H1 (cell line): ENCODE measurements around the gene THBD. TPM values are rescaled to one million over a fixed set of nuclear protein-coding genes. Genes with fewer than 3 reads are reported as not detected.

Experiments used
- CTCF ChIA-PET: fragments of 300-600 bp; sonication (Branson Sonifier 250); formaldehyde crosslinking; loops from one replicate; lab custom pipeline; 2021; ENCODE audit not compliant: partially characterized antibody; lab: Charles Lee
- POLR2A ChIA-PET: fragments of 300-600 bp; sonication (Branson Sonifier 250); formaldehyde crosslinking; loops from one replicate; lab custom pipeline; 2021; ENCODE audit warnings: inconsistent platforms; ENCODE audit not compliant: partially characterized antibody; lab: Charles Lee
- DNase-seq, 2 experiments: peaks; one replicate each; pipeline versions ENCODE4 v3.0.0 to v3.0.0-alpha.2; 2010 to 2022; ENCODE audit warnings: low spot score in 2 of 2, low read depth in 1 of 2, mixed read lengths in 1 of 2
- FAIRE-seq: peaks from 2 replicates; lab custom pipeline; 2011; peaks lifted over from hg19 to GRCh38; lab: Jason Lieb, UNC
- H2AFZ ChIP-seq: 2 replicates; pipeline ENCODE4 v1.8.1; 2012; ENCODE audit warnings: low read length, inconsistent platforms
- H2AK5ac ChIP-seq: 2 replicates; pipeline ENCODE4 v1.6.1; 2013; ENCODE audit warnings: low read depth, low read length
- H2BK120ac ChIP-seq: replicated peaks from 2 replicates; pipeline ENCODE3; 2013; ENCODE audit warnings: low read depth, low read length, inconsistent platforms
- H2BK12ac ChIP-seq: 2 replicates; pipeline ENCODE4 v1.6.1; 2013; ENCODE audit warnings: low read depth, low read length
- H2BK15ac ChIP-seq: 2 replicates; pipeline ENCODE4 v1.6.1; 2013; ENCODE audit warnings: low read length
- H2BK20ac ChIP-seq: 2 replicates; pipeline ENCODE4 v1.6.1; 2013; ENCODE audit warnings: low read length
- H2BK5ac ChIP-seq: 2 replicates; pipeline ENCODE4 v1.6.1; 2013; ENCODE audit warnings: low read depth, low read length
- H3K14ac ChIP-seq: 2 replicates; pipeline ENCODE4 v1.6.1; 2013; ENCODE audit warnings: inconsistent platforms; ENCODE audit not compliant: insufficient read length
- H3K18ac ChIP-seq: 2 replicates; pipeline ENCODE4 v1.6.1; 2013; ENCODE audit warnings: low read length; ENCODE audit errors: extremely low read depth
- H3K23ac ChIP-seq: 2 replicates; pipeline ENCODE4 v1.6.1; 2013; ENCODE audit warnings: inconsistent platforms; ENCODE audit not compliant: insufficient read length
- H3K23me2 ChIP-seq: 2 replicates; pipeline ENCODE4 v1.6.1; 2013; ENCODE audit warnings: low read depth, low read length
- H3K27ac ChIP-seq: 2 replicates; pipeline ENCODE4 v1.6.1; 2011; ENCODE audit warnings: low read depth, low read length, inconsistent platforms
- H3K27me3 ChIP-seq, 4 experiments: replicated peaks in 1 of 4; 1 replicate in 1 of 4; 2 replicates in 3 of 4; pipeline versions ENCODE4 v1.6.1 to v1.8.1; 2011 to 2013; ENCODE audit warnings: low read length in 3 of 4, mild to moderate bottlenecking in 3 of 4, inconsistent platforms in 2 of 4, mixed read lengths in 2 of 4, moderate library complexity in 1 of 4; ENCODE audit not compliant: control insufficient read depth in 3 of 4, insufficient read depth in 3 of 4; ENCODE audit errors: extremely low read depth in 1 of 4
- H3K36me3 ChIP-seq, 4 experiments: 2 replicates each; pipeline versions ENCODE4 v1.6.1 to v1.8.1; 2011 to 2013; ENCODE audit warnings: mild to moderate bottlenecking in 4 of 4, low read length in 3 of 4, moderate library complexity in 2 of 4, control low read depth in 1 of 4, inconsistent platforms in 1 of 4; ENCODE audit not compliant: insufficient read depth in 4 of 4, control insufficient read depth in 2 of 4
- H3K4ac ChIP-seq: replicated peaks from 2 replicates; pipeline ENCODE3; 2013; ENCODE audit warnings: low read length, low read depth, mixed read lengths, inconsistent platforms; ENCODE audit not compliant: insufficient read length
- H3K4me1 ChIP-seq, 4 experiments: replicated peaks in 1 of 4; 1 replicate in 1 of 4; 2 replicates in 3 of 4; pipeline versions ENCODE4 v1.6.1 to v1.8.1; 2011 to 2013; ENCODE audit warnings: low read length in 3 of 4, inconsistent platforms in 2 of 4, mixed read lengths in 1 of 4; ENCODE audit not compliant: insufficient read depth in 4 of 4, control insufficient read depth in 3 of 4
- H3K4me2 ChIP-seq, 2 experiments: 2 replicates each; pipeline versions ENCODE4 v1.6.1 to v1.8.1; 2011 to 2013; ENCODE audit warnings: low read depth in 2 of 2, low read length in 2 of 2, control low read depth in 1 of 2, inconsistent platforms in 1 of 2, mild to moderate bottlenecking in 1 of 2; ENCODE audit not compliant: insufficient read depth in 1 of 2
- H3K4me3 ChIP-seq, 4 experiments: fragments of 200-600, 300-600 bp in 1 of 4; sonication (generic), shearing (Covaris generic), sonication (Bioruptor Twin) in 1 of 4; 2 replicates each; pipeline versions ENCODE4 v1.5.1 to v1.8.1; 2011 to 2016; ENCODE audit warnings: low read length in 4 of 4, low read depth in 3 of 4, control low read depth in 2 of 4, inconsistent platforms in 2 of 4, mild to moderate bottlenecking in 2 of 4, mixed read lengths in 1 of 4, moderate library complexity in 1 of 4; ENCODE audit not compliant: insufficient read depth in 2 of 4; ENCODE audit errors: extremely low read depth in 1 of 4
- H3K56ac ChIP-seq: replicated peaks from 2 replicates; pipeline ENCODE3; 2013; ENCODE audit warnings: low read depth, mild to moderate bottlenecking, mixed read lengths, low read length, inconsistent platforms; ENCODE audit not compliant: insufficient read length
- H3K79me1 ChIP-seq: 2 replicates; pipeline ENCODE4 v1.6.1; 2013; ENCODE audit warnings: low read depth, low read length, control low read depth
- H3K79me2 ChIP-seq, 2 experiments: 2 replicates each; pipeline versions ENCODE4 v1.6.1 to v1.8.1; 2012 to 2013; ENCODE audit warnings: low read length in 2 of 2, mild to moderate bottlenecking in 2 of 2, inconsistent platforms in 1 of 2; ENCODE audit not compliant: insufficient read depth in 2 of 2, control insufficient read depth in 1 of 2
- H3K9ac ChIP-seq, 4 experiments: replicated peaks in 1 of 4; 1 replicate in 1 of 4; 2 replicates in 3 of 4; pipeline versions ENCODE4 v1.6.1 to v1.8.1; 2011 to 2013; ENCODE audit warnings: low read depth in 3 of 4, low read length in 3 of 4, control low read depth in 2 of 4, mild to moderate bottlenecking in 2 of 4, moderate library complexity in 2 of 4, inconsistent platforms in 1 of 4; ENCODE audit errors: extremely low read depth in 1 of 4
- H3K9me3 ChIP-seq, 2 experiments: 2 replicates each; pipeline versions ENCODE4 v1.6.1 to v1.8.1; 2012 to 2013; ENCODE audit warnings: mild to moderate bottlenecking in 2 of 2, moderate library complexity in 2 of 2, control low read depth in 1 of 2, inconsistent platforms in 1 of 2, low read depth in 1 of 2, low read length in 1 of 2, mixed read lengths in 1 of 2; ENCODE audit not compliant: insufficient read depth in 2 of 2
- H4K20me1 ChIP-seq, 2 experiments: replicated peaks in 1 of 2; 2 replicates each; pipeline versions ENCODE3 to v1.8.1; 2011 to 2013; ENCODE audit warnings: inconsistent platforms in 2 of 2, low read length in 2 of 2, mild to moderate bottlenecking in 1 of 2; ENCODE audit not compliant: insufficient read depth in 2 of 2, control insufficient read depth in 1 of 2
- H4K5ac ChIP-seq: 2 replicates; pipeline ENCODE4 v1.6.1; 2013; ENCODE audit warnings: low read length, low read depth, mixed read lengths, inconsistent platforms; ENCODE audit not compliant: insufficient read length
- H4K8ac ChIP-seq: 2 replicates; pipeline ENCODE4 v1.8.0; 2013; ENCODE audit warnings: mild to moderate bottlenecking, moderate library complexity, low read length, inconsistent platforms; ENCODE audit not compliant: insufficient read depth; ENCODE audit errors: extremely low read depth
- H4K91ac ChIP-seq: replicated peaks from 2 replicates; pipeline ENCODE3; 2013; ENCODE audit warnings: low read length, mixed read lengths, inconsistent platforms; ENCODE audit not compliant: insufficient read length
- BACH1 ChIP-seq: IDR thresholded peaks from 2 replicates; pipeline ENCODE4 v1.6.1; 2012; ENCODE audit warnings: low read length, improper control_type of control experiment
- BCL11A ChIP-seq, 2 experiments: IDR thresholded peaks; one replicate each; pipeline ENCODE4 v1.6.1; 2011; ENCODE audit warnings: low read depth in 2 of 2, low read length in 2 of 2, mild to moderate bottlenecking in 2 of 2
- CHD1 ChIP-seq: IDR thresholded peaks from 2 replicates; pipeline ENCODE4 v1.6.1; 2012; ENCODE audit warnings: low read depth, low read length, improper control_type of control experiment
- GTF2F1 ChIP-seq: IDR thresholded peaks from 2 replicates; pipeline ENCODE4 v1.6.1; 2012; ENCODE audit warnings: low read depth, low read length, improper control_type of control experiment, borderline replicate concordance
- WGBS, 2 experiments: shearing (Covaris generic) in 1 of 2; methylation state at CpG; one replicate each; pipeline versions ENCODE4 v1.1.6 to v1.1.7; 2013 to 2015; ENCODE audit warnings: low lambda C conversion rate in 2 of 2, mixed read lengths in 2 of 2, inconsistent platforms in 1 of 2, low coverage in 1 of 2, missing lambda C conversion rate in 1 of 2; ENCODE audit not compliant: insufficient replicate concordance in 2 of 2, insufficient coverage in 1 of 2, insufficient read length in 1 of 2; ENCODE audit errors: extremely low coverage in 1 of 2, missing lambda C conversion rate in 1 of 2; 5-methylcytosine and 5-hydroxymethylcytosine counted together
- polyA plus RNA-seq, 7 experiments: library from polyadenylated mRNA; depleted of rRNA in 3 of 7; stranded (reverse) in 5 of 7; unstranded in 2 of 7; fragments of >200 nt in 5 of 7; fragments of 200-250 nt in 2 of 7; gene quantifications; 1 replicate in 5 of 7; 2 replicates in 1 of 7; 4 replicates in 1 of 7; pipeline versions ENCODE4 v1.2.1 to v1.2.3, GENCODE V29; 2011 to 2013; ENCODE audit warnings: missing spikeins in 2 of 7, mixed read lengths in 2 of 7
- total RNA-seq: library from RNA; stranded (reverse); fragmentation: NEBNext Ultra II Directional; extraction: Animal tissue kit (Norgen Biotek cat#: 25700); gene quantifications from 2 replicates; pipeline ENCODE4 v1.2.1, GENCODE V29; 2021

The THBD gene
- total and polyA plus RNA-seq, 2 of the 8 experiments (the other 6 are each of a cell fraction or from before 2014, with no cell fraction given): 0.21 to 0.43 TPM

GRCh38 chr20:23010096-23010495 is 39.4 kb downstream of the THBD start:
- no peak for FAIRE-seq
- CTCF ChIA-PET: interaction anchor here (1.0 to 1.1 kb wide), 2 partner anchors 191 to 318 kb away, joined by 3 read pairs; no protein-coding TSS in a partner anchor
- H2BK120ac ChIP-seq: no peak overlapping the region

More at GRCh38 chr20:23010096-23010495, 39.4 kb downstream of the THBD start:
- no peak overlapping the region for H3K23ac ChIP-seq
- H2BK15ac ChIP-seq: no peak overlapping the region
- H3K4me2 ChIP-seq: no peak overlapping the region
- 92% methylated on average over 4 of the region's 5 CpGs; no CpG with 5 or more reads in 1 of the 2 experiments for WGBS, 2 experiments
- H2AK5ac ChIP-seq: no peak overlapping the region
- no peak overlapping the region for H4K8ac ChIP-seq
- H3K27ac ChIP-seq: no peak overlapping the region
- H3K79me1 ChIP-seq: no peaks in the 10 kb centered on the region
- no peaks in the 10 kb centered on the region for H3K23me2 ChIP-seq
- no peak overlapping the region for H4K5ac ChIP-seq
- peaks cover 0 to 4% (median 3%) of the 10 kb centered on the region in 4 experiments; a peak in 3 of 7 replicates for H3K4me1 ChIP-seq
- H4K91ac ChIP-seq: no peak overlapping the region
- POLR2A ChIA-PET: no interaction called here
- no peaks in the 10 kb centered on the region for H3K79me2 ChIP-seq
- no peak overlapping the region for H2BK12ac ChIP-seq
- no peaks in the 10 kb centered on the region for H4K20me1 ChIP-seq
- no peak overlapping the region for H3K18ac ChIP-seq
- no peaks in the 10 kb centered on the region for H3K9me3 ChIP-seq
- H2AFZ ChIP-seq: no peak overlapping the region
- TF ChIP-seq GTF2F1 (no peak), BACH1 (no peak), BCL11A (IDR thresholded peaks at IDR 0.05; ENCODE audit: low read depth in 2 of 2, low read length in 2 of 2) (no peak), CHD1 (no peak)
- TF ChIP-seq, all 59 proteins: peak for 0
- no peak overlapping the region for H3K14ac ChIP-seq
- no peak overlapping the region for H3K4ac ChIP-seq
- no peak overlapping the region for H3K9ac ChIP-seq
- no peak overlapping the region for H3K4me3 ChIP-seq
- H2BK5ac ChIP-seq: no peak overlapping the region
- H3K36me3 ChIP-seq: no peaks in the 10 kb centered on the region
- DNase-seq: no peak
- H2BK20ac ChIP-seq: no peak overlapping the region
- no peak overlapping the region for H3K56ac ChIP-seq
- no peaks in the 10 kb centered on the region for H3K27me3 ChIP-seq
